Activated B cell treated with CpG ODN at 0.5 μM for 24 hours (primary cell): ENCODE results near the gene MLIP. TPM values are rescaled to one million over a fixed set of nuclear protein-coding genes. Genes with fewer than 3 reads are reported as not detected.

Experiments
- ATAC-seq: fragments of 200-7000 bp; cut with Tn5 transposase; one replicate; pipeline ENCODE4 v1.10.0; 2021; ENCODE audit warnings: low read depth, mild to moderate bottlenecking, moderate library complexity
- CTCF ChIA-PET: fragments of 350-600 bp; sonication (Branson Sonifier 250); formaldehyde crosslinking; loops from one replicate; lab custom pipeline; 2021; ENCODE audit warnings: antibody characterized with exemption; lab: Charles Lee
- POLR2A ChIA-PET: fragments of 350-600 bp; sonication (Branson Sonifier 250); formaldehyde crosslinking; loops from one replicate; lab custom pipeline; 2021; ENCODE audit warnings: antibody characterized with exemption; lab: Charles Lee
- DNase-seq: peaks from one replicate; pipeline ENCODE4 v3.0.0; 2022
- H3K27ac Mint-ChIP-seq: one replicate; pipeline ENCODE4 v1.8.0; 2020; ENCODE audit warnings: mixed read lengths
- H3K27me3 Mint-ChIP-seq: one replicate; pipeline ENCODE4 v1.8.0; 2021; ENCODE audit warnings: mixed read lengths
- H3K36me3 Mint-ChIP-seq: one replicate; pipeline ENCODE4 v1.8.0; 2021; ENCODE audit warnings: low read depth, mixed read lengths
- H3K4me1 Mint-ChIP-seq: one replicate; pipeline ENCODE4 v1.8.0; 2021; ENCODE audit warnings: mixed read lengths
- H3K4me3 Mint-ChIP-seq: one replicate; pipeline ENCODE4 v1.8.0; 2020; ENCODE audit warnings: mild to moderate bottlenecking, mixed read lengths
- H3K9me3 Mint-ChIP-seq: one replicate; pipeline ENCODE4 v1.8.0; 2020; ENCODE audit warnings: mixed read lengths
- CTCF ChIP-seq: fragments of 200-600 bp; IDR thresholded peaks from one replicate; pipeline ENCODE4 v1.8.0; 2022; ENCODE audit warnings: antibody characterized with exemption, mild to moderate bottlenecking
- intact Hi-C: fragments of 100-400 bp; cut with micrococcal nuclease; formaldehyde crosslinking; loops from one replicate; pipeline ENCODE4 v1.15.1; 2024
- total RNA-seq: library from RNA; stranded (reverse); gene quantifications from 2 replicates; pipeline ENCODE4 v1.2.3, GENCODE V29; 2022

MLIP gene
- total RNA-seq, 1 donor from 2014 or later, result not detected

GRCh38 chr6:54087721-54088120 lies 23.5 kb upstream of the MLIP start:
- no peak for DNase-seq
- TF ChIP-seq CTCF, result no peak
- no peaks in the 10 kb centered on the region for H3K36me3 Mint-ChIP-seq
- no peak for ATAC-seq
- POLR2A ChIA-PET, result no interaction called here
- H3K9me3 Mint-ChIP-seq, result no peaks in the 10 kb centered on the region
- no peak overlapping the region for H3K27ac Mint-ChIP-seq
- intact Hi-C loops, result no loop called here
- H3K4me1 Mint-ChIP-seq, result no peaks in the 10 kb centered on the region
- H3K27me3 Mint-ChIP-seq, result no peaks in the 10 kb centered on the region
- CTCF ChIA-PET, result no interaction called here
- H3K4me3 Mint-ChIP-seq, result no peak overlapping the region

DNA sequence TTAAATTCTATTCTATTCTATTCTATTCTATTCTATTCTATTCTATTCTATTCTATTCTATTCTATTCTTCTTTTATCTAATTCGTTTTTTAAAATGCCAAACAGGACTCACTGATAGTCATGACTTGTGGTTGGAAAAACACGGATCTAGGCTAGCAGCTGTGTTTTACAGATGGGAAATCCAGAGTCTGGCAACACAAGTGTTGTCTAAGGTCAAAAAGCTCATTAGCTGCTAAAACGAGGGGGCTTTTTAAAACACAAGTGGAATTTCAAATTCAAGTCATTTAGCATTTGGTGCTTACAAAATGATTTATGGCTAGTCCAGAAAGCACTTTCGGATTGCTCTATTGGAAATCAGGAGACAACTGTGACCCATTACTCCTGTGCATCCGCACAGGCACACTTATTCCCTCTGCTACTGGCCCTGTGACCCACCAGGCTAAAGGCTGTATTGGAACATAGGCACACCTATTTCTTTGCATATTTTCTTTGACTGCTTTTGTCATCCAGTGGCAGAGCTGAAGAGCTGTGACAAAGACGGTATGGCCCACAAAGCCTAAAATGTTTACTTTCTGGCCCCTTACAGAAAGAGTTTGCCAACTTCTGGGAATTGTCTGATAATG lies 17.8 kb upstream of the MLIP start:
- no peak overlapping the region for H3K27ac Mint-ChIP-seq
- H3K36me3 Mint-ChIP-seq, result no peaks in the 10 kb centered on the region
- no peaks in the 10 kb centered on the region for H3K9me3 Mint-ChIP-seq
- H3K4me1 Mint-ChIP-seq, result no peaks in the 10 kb centered on the region
- no peaks in the 10 kb centered on the region for H3K27me3 Mint-ChIP-seq
- ChIA-PET POLR2A (no interaction called here), CTCF (no interaction called here)
- TF ChIP-seq CTCF, result no peak
- intact Hi-C loops, result no loop called here
- ATAC-seq, result no peak
- no peak overlapping the region for H3K4me3 Mint-ChIP-seq
- DNase-seq, result no peak

DNA sequence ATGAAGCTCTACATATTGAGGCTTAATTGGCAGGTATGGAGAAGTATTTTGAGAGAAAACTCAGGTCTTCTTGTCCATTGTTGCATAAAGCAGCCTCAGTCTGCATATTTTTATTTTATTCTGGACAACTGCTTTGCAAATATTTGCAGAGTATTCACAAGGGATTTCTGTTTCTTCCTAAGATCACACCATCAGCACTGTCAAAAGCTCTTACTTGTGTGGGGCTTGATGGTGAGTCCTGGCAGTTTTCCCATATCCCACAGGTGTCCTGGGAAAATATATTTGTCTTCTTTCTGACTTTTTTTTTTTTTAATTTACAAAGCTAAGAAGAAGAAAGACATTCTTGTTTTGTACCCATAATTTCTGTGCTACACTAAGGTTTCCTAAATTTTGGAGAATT lies 16.9 kb upstream of the MLIP start:
- ChIA-PET CTCF (no interaction called here), POLR2A (no interaction called here)
- no peaks in the 10 kb centered on the region for H3K36me3 Mint-ChIP-seq
- no peak for ATAC-seq
- TF ChIP-seq CTCF, result no peak
- no peaks in the 10 kb centered on the region for H3K27me3 Mint-ChIP-seq
- intact Hi-C loops, result no loop called here
- H3K4me3 Mint-ChIP-seq, result no peak overlapping the region
- H3K27ac Mint-ChIP-seq, result no peak overlapping the region
- H3K9me3 Mint-ChIP-seq, result no peaks in the 10 kb centered on the region
- no peaks in the 10 kb centered on the region for H3K4me1 Mint-ChIP-seq
- no peak for DNase-seq

DNA sequence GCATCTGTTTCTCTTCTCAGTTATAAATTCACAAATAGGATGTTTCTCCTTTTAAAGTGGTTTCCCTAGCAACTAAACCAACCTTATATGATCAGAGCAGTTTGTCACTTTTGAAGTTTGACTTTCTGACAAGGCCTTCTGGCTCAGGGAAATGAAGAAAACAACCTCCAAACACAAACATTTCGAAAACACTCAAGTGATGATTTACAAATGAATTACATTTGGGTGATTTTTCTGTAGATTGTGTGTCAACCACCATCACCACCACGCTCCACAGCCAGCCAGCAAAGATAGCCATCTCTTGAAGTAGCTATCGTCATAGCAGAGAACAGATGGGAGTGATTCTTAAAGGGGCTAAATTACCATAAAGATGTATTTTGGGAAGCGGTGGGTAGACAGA lies 16.5 kb upstream of the MLIP start:
- H3K36me3 Mint-ChIP-seq, result no peaks in the 10 kb centered on the region
- H3K9me3 Mint-ChIP-seq, result no peaks in the 10 kb centered on the region
- POLR2A ChIA-PET, result no interaction called here
- H3K27ac Mint-ChIP-seq, result no peak overlapping the region
- intact Hi-C loops, result no loop called here
- no peak overlapping the region for H3K4me3 Mint-ChIP-seq
- ATAC-seq (no peak), DNase-seq (no peak)
- no peaks in the 10 kb centered on the region for H3K27me3 Mint-ChIP-seq
- TF ChIP-seq CTCF, result no peak
- CTCF ChIA-PET, result no interaction called here
- no peaks in the 10 kb centered on the region for H3K4me1 Mint-ChIP-seq

- no peak for TF ChIP-seq CTCF
- no peaks in the 10 kb centered on the region for H3K4me1 Mint-ChIP-seq
- H3K9me3 Mint-ChIP-seq, result no peaks in the 10 kb centered on the region
- ChIA-PET CTCF (no interaction called here), POLR2A (no interaction called here)
- H3K27ac Mint-ChIP-seq, result no peak overlapping the region
- no peaks in the 10 kb centered on the region for H3K27me3 Mint-ChIP-seq
- no peaks in the 10 kb centered on the region for H3K36me3 Mint-ChIP-seq
- ATAC-seq (no peak), DNase-seq (no peak)
- intact Hi-C loops, result no loop called here
- no peak overlapping the region for H3K4me3 Mint-ChIP-seq
Measured at GRCh38 chr6:54095723-54096122, 15.5 kb upstream of the MLIP start.
